Endodermal cell (in vitro differentiated cells): ENCODE measurements around the gene ITPKA. TPM values are rescaled to one million over a fixed set of nuclear protein-coding genes. Genes with fewer than 3 reads are reported as not detected.

Experiments
- DNase-seq: peaks from one replicate; pipeline ENCODE4 v3.0.0-alpha.2; 2017
- H3K27ac ChIP-seq: 2 replicates; pipeline ENCODE4 v1.5.1; 2013; ENCODE audit warnings: mild to moderate bottlenecking, low read depth, low read length, moderate library complexity
- H3K27me3 ChIP-seq: 2 replicates; pipeline ENCODE4 v1.6.1; 2013; ENCODE audit warnings: mild to moderate bottlenecking, low read length, moderate library complexity; ENCODE audit not compliant: insufficient read depth, control insufficient read depth, poor library complexity, severe bottlenecking
- H3K36me3 ChIP-seq: 2 replicates; pipeline ENCODE4 v1.7.0; 2013; ENCODE audit warnings: mild to moderate bottlenecking, low read length, moderate library complexity; ENCODE audit not compliant: control insufficient read depth, insufficient read depth
- H3K4me1 ChIP-seq: one replicate; pipeline ENCODE4 v1.7.0; 2013; ENCODE audit warnings: low read length; ENCODE audit not compliant: control insufficient read depth, insufficient read depth
- H3K4me3 ChIP-seq: 2 replicates; pipeline ENCODE4 v1.5.1; 2013; ENCODE audit warnings: mild to moderate bottlenecking, low read length, moderate library complexity
- H3K9ac ChIP-seq: 2 replicates; pipeline ENCODE4 v1.6.1; 2013; ENCODE audit warnings: mild to moderate bottlenecking, low read length, moderate library complexity; ENCODE audit not compliant: poor library complexity, severe bottlenecking; ENCODE audit errors: extremely low read depth
- H3K9me3 ChIP-seq: 2 replicates; pipeline ENCODE4 v1.6.1; 2013; ENCODE audit warnings: mild to moderate bottlenecking, low read length, moderate library complexity; ENCODE audit not compliant: control insufficient read depth
- H3K27ac Mint-ChIP-seq: 2 replicates; pipeline ENCODE4 v1.8.0; 2020; ENCODE audit warnings: mixed read lengths
- H3K27me3 Mint-ChIP-seq: 2 replicates; pipeline ENCODE4 v1.8.0; 2021; ENCODE audit warnings: mild to moderate bottlenecking, mixed read lengths; ENCODE audit not compliant: insufficient read depth
- H3K36me3 Mint-ChIP-seq: 2 replicates; pipeline ENCODE4 v1.8.0; 2020; ENCODE audit warnings: low read depth, mixed read lengths
- H3K4me1 Mint-ChIP-seq: 2 replicates; pipeline ENCODE4 v1.8.0; 2020; ENCODE audit warnings: mixed read lengths
- H3K4me3 Mint-ChIP-seq: 2 replicates; pipeline ENCODE4 v1.8.0; 2020; ENCODE audit warnings: mild to moderate bottlenecking, moderate library complexity, mixed read lengths
- H3K9me3 Mint-ChIP-seq: 2 replicates; pipeline ENCODE4 v1.8.0; 2020; ENCODE audit warnings: mild to moderate bottlenecking, mixed read lengths
- CTCF ChIP-seq: fragments of 200-600 bp; sonication (generic); conservative IDR thresholded peaks from 2 replicates; pipeline ENCODE4 v1.5.0; 2021; ENCODE audit warnings: antibody characterized with exemption, mild to moderate bottlenecking
- WGBS, 2 experiments: methylation state at CpG; one replicate each; pipeline versions ENCODE4 v1.1.5 to v1.1.7; 2013; ENCODE audit warnings: missing lambda C conversion rate in 2 of 2, mixed read lengths in 1 of 2; ENCODE audit not compliant: insufficient coverage in 1 of 2, insufficient read length in 1 of 2; 5-methylcytosine and 5-hydroxymethylcytosine counted together
- total RNA-seq, 2 donors: library from RNA; stranded (reverse); fragmentation: NEBNext Ultra II Directional in 1 of 2; extraction: Animal tissue kit (Norgen Biotek cat#: 25700) in 1 of 2; gene quantifications; 2 replicates in 1 of 2; 3 replicates in 1 of 2; pipeline ENCODE4 v1.2.1, GENCODE V29; 2021

The ITPKA gene
- total RNA-seq, 2 donors from 2014 or later: 0.75 to 1.2 TPM

- no peaks in the 10 kb centered on the region for H3K9me3 Mint-ChIP-seq
- Histone ChIP-seq H3K4me1 (peaks cover 13% of the 10 kb centered on the region), H3K27me3 (peaks cover 97% of the 10 kb centered on the region), H3K9ac (no peak overlapping the region), H3K27ac (no peak overlapping the region), H3K36me3 (no peaks in the 10 kb centered on the region), H3K9me3 (no peaks in the 10 kb centered on the region), H3K4me3 (no peak overlapping the region)
- H3K4me1 Mint-ChIP-seq: peaks cover 7% of the 10 kb centered on the region
- H3K27ac Mint-ChIP-seq: no peak overlapping the region
- no peaks in the 10 kb centered on the region for H3K36me3 Mint-ChIP-seq
- whole genome bisulfite sequencing, 2 experiments: 5% methylated on average over 19 to 60 of the region's 60 CpGs
- peak; percentile 81 for DNase-seq
- peaks cover 91% of the 10 kb centered on the region for H3K27me3 Mint-ChIP-seq
- H3K4me3 Mint-ChIP-seq: peak overlapping the region; percentile 40
- TF ChIP-seq CTCF: peak; percentile 12
These were observed 1.5 kb downstream of the ITPKA start for GRCh38 chr15:41494922-41495735.

- H3K36me3 Mint-ChIP-seq: no peaks in the 10 kb centered on the region
- H3K36me3 ChIP-seq: no peaks in the 10 kb centered on the region
- WGBS, 2 experiments: 10 to 13% methylated on average over 28 to 59 of the region's 59 CpGs
- H3K4me3 Mint-ChIP-seq: peak overlapping the region; percentile 40
- no peak overlapping the region for H3K27ac ChIP-seq
- H3K4me1 ChIP-seq: peaks cover 13% of the 10 kb centered on the region
- peaks cover 97% of the 10 kb centered on the region for H3K27me3 ChIP-seq
- no peaks in the 10 kb centered on the region for H3K9me3 ChIP-seq
- peaks cover 8% of the 10 kb centered on the region for H3K4me1 Mint-ChIP-seq
- no peak overlapping the region for H3K4me3 ChIP-seq
- peak; percentile 88 for DNase-seq
- H3K27me3 Mint-ChIP-seq: peaks cover 91% of the 10 kb centered on the region
- H3K9ac ChIP-seq: no peak overlapping the region
- no peaks in the 10 kb centered on the region for H3K9me3 Mint-ChIP-seq
- no peak for TF ChIP-seq CTCF
- H3K27ac Mint-ChIP-seq: no peak overlapping the region
These were observed 2.3 kb downstream of the ITPKA start for GRCh38 chr15:41495736-41496599.

GRCh38 chr15:41498657-41499056 is 5.0 kb downstream of the ITPKA start:
- Mint-ChIP-seq H3K27me3 (peaks cover 94% of the 10 kb centered on the region), H3K27ac (no peak overlapping the region), H3K9me3 (no peaks in the 10 kb centered on the region), H3K4me1 (peaks cover 8% of the 10 kb centered on the region), H3K4me3 (no peak overlapping the region), H3K36me3 (no peaks in the 10 kb centered on the region)
- TF ChIP-seq CTCF: no peak
- no peaks in the 10 kb centered on the region for H3K36me3 ChIP-seq
- whole genome bisulfite sequencing, 2 experiments: 57% methylated on average over 2 of the region's 2 CpGs; no CpG with 5 or more reads in 1 of the 2 experiments
- no peak overlapping the region for H3K4me3 ChIP-seq
- peaks cover 13% of the 10 kb centered on the region for H3K4me1 ChIP-seq
- H3K27ac ChIP-seq: no peak overlapping the region
- no peak overlapping the region for H3K9ac ChIP-seq
- H3K9me3 ChIP-seq: no peaks in the 10 kb centered on the region
- DNase-seq: no peak
- H3K27me3 ChIP-seq: peaks cover 98% of the 10 kb centered on the region
